Stomach (tissue), 9 donors: ENCODE data around the gene CARS1. TPM values are rescaled to one million over a fixed set of nuclear protein-coding genes. Genes with fewer than 3 reads are reported as not detected.

Experiments
- DNase-seq, 2 donors: peaks; one replicate each; pipeline versions ENCODE4 v3.0.0 to v3.0.0-alpha.2; 2013 to 2019
- H3K27ac ChIP-seq, 5 donors: fragments of 200-600 bp in 4 of 5; sonication (generic) in 4 of 5; one replicate each; pipeline ENCODE4 v1.5.1; 2013 to 2019; ENCODE audit warnings: mild to moderate bottlenecking in 1 of 5, moderate library complexity in 1 of 5
- H3K27me3 ChIP-seq, 3 donors: fragments of 200-600 bp; sonication (generic); one replicate each; pipeline ENCODE4 v1.5.1; 2017 to 2019; ENCODE audit warnings: mixed run types in 1 of 3
- H3K36me3 ChIP-seq, 4 donors: fragments of 200-600 bp; sonication (generic); 1 replicate in 3 of 4; 2 replicates in 1 of 4; pipeline ENCODE4 v1.5.1; 2016 to 2019
- H3K4me1 ChIP-seq, 4 donors: fragments of 200-600 bp; sonication (generic); one replicate each; pipeline ENCODE4 v1.5.1; 2016 to 2019
- H3K4me3 ChIP-seq, 4 donors: fragments of 200-600 bp; sonication (generic) in 3 of 4; one replicate each; pipeline ENCODE4 v1.5.1; 2016 to 2019; ENCODE audit warnings: mild to moderate bottlenecking in 1 of 4
- H3K9me3 ChIP-seq, 4 donors: fragments of 200-600 bp; sonication (generic); one replicate each; pipeline ENCODE4 v1.5.1; 2016 to 2019
- EP300 ChIP-seq: sonication (generic); formaldehyde crosslinking; IDR thresholded peaks from one replicate; pipeline ENCODE4 v1.6.1; 2017; ENCODE audit warnings: antibody characterized with exemption
- POLR2A ChIP-seq, 4 donors: fragments of 450-650 bp; IDR thresholded peaks; one replicate each; pipeline ENCODE4 v1.6.1; 2016; ENCODE audit warnings: antibody characterized with exemption in 4 of 4, control low read depth in 2 of 4, mild to moderate bottlenecking in 1 of 4, moderate library complexity in 1 of 4
- POLR2AphosphoS5 ChIP-seq, 3 donors: sonication (generic); formaldehyde crosslinking; IDR thresholded peaks; one replicate each; pipeline ENCODE4 v1.6.1; 2016; ENCODE audit warnings: antibody characterized with exemption in 3 of 3
- WGBS, 5 donors: extraction: QIAGEN DNeasy Blood & Tissue Kit in 3 of 5; methylation state at CpG; one replicate each; pipeline versions ENCODE4 v1.1.5 to v1.1.7; 2013 to 2018; 5-methylcytosine and 5-hydroxymethylcytosine counted together
- intact Hi-C: fragments of 100-400 bp; cut with DNase I; formaldehyde crosslinking; loops from one replicate; pipeline ENCODE4 v1.15.1; 2023; ENCODE audit warnings: low total_unique reads
- polyA plus RNA-seq, 3 donors: library from polyadenylated mRNA; stranded (reverse); fragments of 200-250 nt; gene quantifications; one replicate each; pipeline ENCODE4 v1.2.3, GENCODE V29; 2013
- total RNA-seq, 5 donors: library from RNA; depleted of rRNA; stranded (reverse); fragments of >200 nt; gene quantifications; one replicate each; pipeline versions ENCODE4 v1.1.0 to v1.2.3, GENCODE V29; 2014 to 2016
- TF ChIP-seq, protein P1 (sequence below), 7 experiments: fragments of 450-650 bp in 4 of 7; fragments of 200-600 bp in 3 of 7; sonication (generic) in 3 of 7; IDR thresholded peaks; one replicate each; pipeline ENCODE4 v1.5.1; 2016 to 2019; ENCODE audit warnings: antibody characterized with exemption in 7 of 7, control low read depth in 2 of 7, mild to moderate bottlenecking in 1 of 7
- donor health status: healthy with polysubstance abuse.
- donor health status: Bipolar disorder and iron deficiency.
- donor health status: healthy.

The CARS1 gene
- total and polyA plus RNA-seq, 8 donors: 25.2 to 54.2 (median 41.8) TPM

GRCh38 chr11:3000032-3000961, 56.9 kb downstream of the CARS1 start:
- Histone ChIP-seq H3K4me3 (no peak overlapping the region), H3K27ac (peak overlapping the region; percentile 75 to 87 (median 80)), H3K27me3 (no peaks in the 10 kb centered on the region), H3K4me1 (peaks cover 43 to 77% (median 71%) of the 10 kb centered on the region in 4 donors), H3K36me3 (peaks cover 22 to 60% (median 54%) of the 10 kb centered on the region in 4 donors), H3K9me3 (no peaks in the 10 kb centered on the region)
- DNase-seq: peak; percentile 93 to 95
- intact Hi-C loops: no loop called here
- TF ChIP-seq POLR2AphosphoS5 (IDR thresholded peaks at IDR 0.05) (peak; percentile 4 to 58 (median 49)), EP300 (no peak), POLR2A (IDR thresholded peaks at IDR 0.05) (no peak)
- TF ChIP-seq, protein P1, sequence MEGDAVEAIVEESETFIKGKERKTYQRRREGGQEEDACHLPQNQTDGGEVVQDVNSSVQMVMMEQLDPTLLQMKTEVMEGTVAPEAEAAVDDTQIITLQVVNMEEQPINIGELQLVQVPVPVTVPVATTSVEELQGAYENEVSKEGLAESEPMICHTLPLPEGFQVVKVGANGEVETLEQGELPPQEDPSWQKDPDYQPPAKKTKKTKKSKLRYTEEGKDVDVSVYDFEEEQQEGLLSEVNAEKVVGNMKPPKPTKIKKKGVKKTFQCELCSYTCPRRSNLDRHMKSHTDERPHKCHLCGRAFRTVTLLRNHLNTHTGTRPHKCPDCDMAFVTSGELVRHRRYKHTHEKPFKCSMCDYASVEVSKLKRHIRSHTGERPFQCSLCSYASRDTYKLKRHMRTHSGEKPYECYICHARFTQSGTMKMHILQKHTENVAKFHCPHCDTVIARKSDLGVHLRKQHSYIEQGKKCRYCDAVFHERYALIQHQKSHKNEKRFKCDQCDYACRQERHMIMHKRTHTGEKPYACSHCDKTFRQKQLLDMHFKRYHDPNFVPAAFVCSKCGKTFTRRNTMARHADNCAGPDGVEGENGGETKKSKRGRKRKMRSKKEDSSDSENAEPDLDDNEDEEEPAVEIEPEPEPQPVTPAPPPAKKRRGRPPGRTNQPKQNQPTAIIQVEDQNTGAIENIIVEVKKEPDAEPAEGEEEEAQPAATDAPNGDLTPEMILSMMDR (IDR thresholded peaks at IDR 0.05): no peak
- WGBS, 5 donors: 34 to 54% (median 42%) methylated on average over 17 of the region's 17 CpGs

DNA sequence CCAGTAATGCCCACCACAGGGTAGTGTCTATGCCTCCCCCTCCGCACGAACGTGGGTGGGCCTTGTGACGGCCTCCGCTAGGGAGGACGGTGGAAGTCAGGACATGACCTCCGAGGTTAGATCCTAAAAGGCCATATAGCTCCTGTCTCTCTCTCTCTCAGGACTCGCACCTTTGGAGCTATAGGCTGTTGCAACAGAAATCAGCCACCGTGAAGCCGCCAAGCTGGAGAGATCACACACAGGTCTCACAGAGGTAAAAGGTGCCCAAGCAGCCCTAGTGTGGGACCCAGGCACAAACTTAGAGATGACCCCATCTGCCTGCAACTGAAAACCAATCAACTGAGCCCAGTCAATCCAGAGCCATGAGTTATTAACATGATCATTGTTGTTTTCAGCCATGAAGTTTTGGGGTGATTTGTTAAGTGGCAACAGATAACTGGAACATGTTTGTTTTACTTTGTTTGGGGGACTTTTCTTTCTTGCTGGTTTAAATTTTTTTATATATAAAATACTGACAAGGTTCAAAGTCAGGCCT, 57.7 kb downstream of the CARS1 start:
- Histone ChIP-seq H3K36me3 (peaks cover 22 to 55% (median 49%) of the 10 kb centered on the region in 4 donors), H3K9me3 (no peaks in the 10 kb centered on the region), H3K4me1 (peaks cover 43 to 76% (median 70%) of the 10 kb centered on the region in 4 donors), H3K4me3 (no peak overlapping the region), H3K27ac (peak overlapping the region; percentile 39 to 80 (median 78)), H3K27me3 (no peaks in the 10 kb centered on the region)
- 84 to 97% (median 96%) methylated on average over 10 of the region's 10 CpGs for WGBS, 5 donors
- DNase-seq: peak in 1 of 2 donors; percentile 17
- TF ChIP-seq, protein P1 (IDR thresholded peaks at IDR 0.05): no peak
- TF ChIP-seq POLR2A (IDR thresholded peaks at IDR 0.05) (no peak), EP300 (no peak), POLR2AphosphoS5 (IDR thresholded peaks at IDR 0.05) (no peak)
- intact Hi-C loops: no loop called here

- Histone ChIP-seq H3K27me3 (no peaks in the 10 kb centered on the region), H3K4me3 (no peak overlapping the region), H3K27ac (peak overlapping the region; percentile 55 to 80 (median 77)), H3K36me3 (peaks cover 15 to 42% (median 36%) of the 10 kb centered on the region in 4 donors), H3K4me1 (peaks cover 43 to 64% (median 57%) of the 10 kb centered on the region in 4 donors), H3K9me3 (no peaks in the 10 kb centered on the region)
- WGBS, 5 donors: 45 to 71% (median 55%) methylated on average over 6 to 7 of the region's 7 CpGs
- TF ChIP-seq POLR2AphosphoS5 (IDR thresholded peaks at IDR 0.05): peak in 1 of 3 donors; percentile 29
- TF ChIP-seq, protein P1 (IDR thresholded peaks at IDR 0.05): no peak
- DNase-seq: peak; percentile 68 to 74
- intact Hi-C loops: no loop called here
Observed at GRCh38 chr11:2998073-2998850, 59.0 kb downstream of the CARS1 start.

DNA sequence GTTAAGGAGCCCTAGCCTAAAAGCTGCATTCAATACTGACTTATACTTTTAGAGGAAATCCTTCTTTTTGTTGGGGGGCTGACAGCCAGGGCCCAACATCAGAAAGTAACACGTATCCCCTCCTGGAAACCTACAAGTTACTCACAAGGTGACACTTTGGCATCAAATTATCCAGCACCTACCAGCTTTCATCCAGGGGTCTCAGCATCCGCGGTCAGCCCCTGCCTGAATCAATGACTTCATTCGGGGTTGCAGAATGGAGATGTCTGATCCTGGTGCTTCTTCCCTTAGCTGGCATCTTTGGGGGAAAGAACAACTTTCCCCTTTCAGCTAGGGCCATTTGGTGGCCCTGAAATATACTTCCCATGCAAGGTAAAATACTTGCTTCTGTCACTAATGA, 59.8 kb downstream of the CARS1 start:
- no peaks in the 10 kb centered on the region for H3K9me3 ChIP-seq

More for the DNA sequence above, 59.8 kb downstream of the CARS1 start:
- peak in 1 of 2 donors; percentile 5 for DNase-seq
- 81 to 89% (median 86%) methylated on average over 4 of the region's 4 CpGs for WGBS, 5 donors
- no peak overlapping the region for H3K4me3 ChIP-seq
- no peaks in the 10 kb centered on the region for H3K27me3 ChIP-seq
- H3K27ac ChIP-seq: peak overlapping the region in 4 of 5 donors; percentile 40 to 80 (median 59)
- peaks cover 6 to 34% (median 27%) of the 10 kb centered on the region in 4 donors for H3K36me3 ChIP-seq
- TF ChIP-seq POLR2A (IDR thresholded peaks at IDR 0.05) (no peak), POLR2AphosphoS5 (IDR thresholded peaks at IDR 0.05) (no peak)
- intact Hi-C loops: no loop called here
- peaks cover 49 to 63% (median 56%) of the 10 kb centered on the region in 4 donors for H3K4me1 ChIP-seq
